ENCODE measurements around the gene TMEM107.

DNA sequence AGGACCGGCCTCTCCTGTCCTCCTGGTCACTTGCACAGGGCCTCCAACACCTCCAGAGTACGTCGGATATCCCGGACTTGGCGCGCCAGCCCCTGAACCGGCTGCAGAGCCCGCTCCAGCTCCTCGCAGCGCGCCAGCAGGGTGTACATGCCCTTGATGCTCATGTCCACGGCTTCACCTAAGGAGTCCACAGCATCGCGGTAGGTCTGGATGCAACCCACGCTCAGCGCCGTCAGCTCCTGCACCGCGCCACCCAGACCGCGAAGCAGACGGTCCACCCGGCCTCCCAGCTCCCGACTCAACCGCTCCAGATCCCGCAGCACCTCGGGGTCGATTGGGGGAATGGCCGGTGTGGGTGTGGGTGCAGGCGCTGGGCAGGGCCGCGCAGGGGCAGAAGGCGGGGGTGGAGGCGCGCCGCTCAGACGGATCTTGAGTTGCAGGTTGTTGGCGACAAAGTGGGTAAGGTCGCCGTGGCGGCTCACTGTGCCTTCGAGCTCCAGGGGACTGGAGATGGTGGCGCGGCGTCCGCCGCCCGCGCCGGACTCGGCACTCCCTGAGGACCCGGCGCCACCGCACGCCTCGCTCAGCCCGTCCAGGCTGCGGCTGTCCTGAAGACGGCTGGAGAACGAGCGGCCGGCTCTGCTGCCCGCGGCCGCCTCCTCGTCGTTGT lies 13.0 kb upstream of the TMEM107 start:
- no peak for TF ChIP-seq SREBF2 (IDR thresholded peaks at IDR 0.05; ENCODE audit: low read length)
- TF ChIP-seq POLR2A (IDR thresholded peaks at IDR 0.05; ENCODE audit: low read depth, low read length) = no peak
- no peak for TF ChIP-seq NFYB (IDR thresholded peaks at IDR 0.05; ENCODE audit: insufficient read depth, low read depth, low read length)
- no peak for TF ChIP-seq TBL1XR1 (IDR thresholded peaks at IDR 0.05; ENCODE audit: low read depth, low read length)
- no peak for TF ChIP-seq EZH2 (IDR thresholded peaks at IDR 0.05; ENCODE audit: borderline replicate concordance, control insufficient read depth, low read depth, low read length)
- TF ChIP-seq POLR2AphosphoS2 (IDR thresholded peaks at IDR 0.05; ENCODE audit: low read depth, low read length) = no peak
- no peak for TF ChIP-seq ZNF384 (IDR thresholded peaks at IDR 0.05; ENCODE audit: borderline replicate concordance, low read depth, low read length)
- no peak for TF ChIP-seq CREB1 (IDR thresholded peaks at IDR 0.05; ENCODE audit: low read depth)
